ENCODE measurements around the gene ZNF525. TPM values are rescaled to one million over a fixed set of nuclear protein-coding genes. Genes with fewer than 3 reads are reported as not detected.
"Not testable (repeated sequence)": the region's sequence is repeated elsewhere in the genome, so short reads cannot be mapped to it uniquely, and the experiment has no call there.

Gene ZNF525
- total RNA-seq, 1 donor, result 3.9 TPM

GRCh38 chr19:53396525-53396868 is 31.0 kb downstream of the ZNF525 start:
- no peak for TF ChIP-seq CTCF (IDR thresholded peaks at IDR 0.05; ENCODE audit: insufficient read depth, low read length)
- H3K4me3 ChIP-seq (ENCODE audit: low read depth, low read length), result peak overlapping the region; percentile 42
- DNase-seq (ENCODE audit: low read depth), result no peak

DNA sequence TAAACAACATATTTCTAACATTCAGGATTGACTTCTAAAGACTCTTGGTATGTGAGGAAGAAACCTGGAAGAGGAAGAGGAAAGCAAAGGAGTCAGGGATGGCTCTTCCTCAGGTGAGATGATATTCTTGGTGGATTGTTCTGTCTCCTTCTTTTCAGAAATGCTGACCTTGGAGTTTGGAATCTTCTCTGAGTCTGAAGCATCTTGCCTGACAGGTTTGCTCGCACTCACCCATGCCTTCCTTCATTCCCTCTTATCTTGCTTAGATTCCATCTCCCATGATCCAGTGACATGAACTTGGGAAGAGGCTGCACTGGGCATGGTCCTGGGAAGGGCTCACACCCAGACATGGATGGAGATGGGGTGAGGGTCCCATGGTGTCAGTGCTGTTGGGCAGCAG is 32.4 kb downstream of the ZNF525 start:
- not testable (repeated sequence) for DNase-seq (ENCODE audit: low read depth); H3K4me3 ChIP-seq (ENCODE audit: low read depth, low read length)

DNA sequence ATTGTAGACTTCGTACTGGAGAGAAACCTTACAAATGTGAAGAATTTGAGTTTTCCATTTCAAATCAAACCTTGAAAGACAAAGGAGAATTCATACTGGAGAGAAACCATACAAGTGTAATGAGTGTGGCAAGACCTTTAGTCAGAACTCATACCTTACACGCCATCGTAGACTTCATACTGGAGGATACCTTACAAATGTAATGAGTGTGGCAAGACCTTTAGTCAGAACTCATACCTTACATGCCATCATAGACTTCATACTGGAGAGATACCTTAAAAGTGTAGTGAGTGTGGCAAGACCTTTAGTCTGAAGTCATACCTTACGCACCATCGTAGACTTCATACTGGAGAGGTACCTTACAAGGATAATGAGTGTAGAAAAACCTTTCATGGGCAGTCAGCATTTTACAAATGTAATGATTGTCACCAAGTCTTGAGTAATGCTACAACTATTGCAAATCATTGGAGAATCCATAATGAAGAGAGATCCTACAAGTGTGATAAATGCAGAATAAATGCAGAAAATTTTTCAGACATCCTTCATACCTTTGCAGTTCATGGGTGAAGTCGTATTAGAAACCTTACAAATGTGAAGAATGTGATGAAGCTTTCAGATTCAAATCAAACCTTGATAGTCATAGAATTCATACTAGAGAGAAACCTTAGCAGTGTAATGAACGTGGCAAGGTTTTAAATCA is 44.1 kb downstream of the ZNF525 start:
- TF ChIP-seq CTCF (IDR thresholded peaks at IDR 0.05; ENCODE audit: insufficient read depth, low read length), result no peak
- no peak overlapping the region for H3K4me3 ChIP-seq (ENCODE audit: low read depth, low read length)
- DNase-seq (ENCODE audit: low read depth), result no peak

DNA sequence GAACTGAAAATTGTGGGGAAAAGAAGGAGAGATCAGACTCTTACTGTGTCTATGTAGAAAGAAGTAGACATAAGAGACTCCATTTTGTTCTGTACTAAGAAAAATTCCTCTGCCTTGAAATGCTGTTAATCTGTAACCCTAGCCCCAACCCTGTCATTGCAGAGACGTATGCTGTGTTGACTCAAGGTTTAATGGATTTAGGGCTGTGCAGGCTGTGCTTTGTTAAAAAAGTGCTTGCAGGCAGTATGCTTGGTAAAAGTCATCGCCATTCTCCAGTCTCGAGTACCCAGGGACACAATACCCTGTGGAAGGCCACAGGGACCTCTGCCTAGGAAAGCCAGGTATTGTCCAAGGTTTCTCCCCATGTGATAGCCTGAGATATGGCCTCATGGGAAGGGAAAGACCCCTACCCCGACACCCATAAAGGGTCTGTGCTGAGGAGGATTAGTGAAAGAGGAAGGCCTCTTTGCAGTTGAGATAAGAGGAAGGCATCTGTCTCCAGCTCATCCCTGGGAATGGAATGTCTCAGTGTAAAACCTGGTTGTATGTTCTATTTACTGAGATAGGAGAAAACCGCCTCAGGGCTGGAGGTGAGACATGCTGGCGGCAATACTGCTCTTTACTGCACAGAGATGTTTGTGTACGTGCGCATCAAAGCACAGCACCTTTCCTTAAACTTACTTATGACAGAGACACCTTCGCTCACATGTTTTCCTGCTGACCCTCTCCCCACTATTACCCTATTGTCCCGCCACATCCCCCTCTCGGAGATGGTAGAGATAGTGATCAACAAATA is 55.2 kb downstream of the ZNF525 start:
- not testable (repeated sequence) for H3K4me3 ChIP-seq (ENCODE audit: low read depth, low read length); DNase-seq (ENCODE audit: low read depth)

- DNase-seq (ENCODE audit: low read depth), result no peak
- TF ChIP-seq CTCF (IDR thresholded peaks at IDR 0.05; ENCODE audit: insufficient read depth, low read length), result no peak
- H3K4me3 ChIP-seq (ENCODE audit: low read depth, low read length), result no peak overlapping the region
Observed at GRCh38 chr19:53422551-53422950, 57.0 kb downstream of the ZNF525 start.

- DNase-seq (ENCODE audit: low read depth); H3K4me3 ChIP-seq (ENCODE audit: low read depth, low read length): not testable (repeated sequence)
Observed at GRCh38 chr19:53423074-53423473, 57.6 kb downstream of the ZNF525 start.

GRCh38 chr19:53423680-53424079 is 58.2 kb downstream of the ZNF525 start:
- H3K4me3 ChIP-seq (ENCODE audit: low read depth, low read length), result not testable (repeated sequence)
- DNase-seq (ENCODE audit: low read depth), result peak; percentile 6

GRCh38 chr19:53424968-53425597 is 59.6 kb downstream of the ZNF525 start:
- peak; percentile 80 for TF ChIP-seq CTCF (IDR thresholded peaks at IDR 0.05; ENCODE audit: insufficient read depth, low read length)
- DNase-seq (ENCODE audit: low read depth), result peak; percentile 68
- H3K4me3 ChIP-seq (ENCODE audit: low read depth, low read length), result no peak overlapping the region

Data from fibroblast of the aortic adventitia (primary cell).